HEK293T (cell line): ENCODE measurements around the gene ERC2.

ENCODE experiments used
- CTCF ChIA-PET: fragments of 350-600 bp; formaldehyde crosslinking; extraction: SDS; loops from one replicate; lab custom pipeline; 2021; ENCODE audit warnings: antibody characterized with exemption, inconsistent platforms; lab: Yijun Ruan, JAX
- POLR2A ChIA-PET: fragments of 350-600 bp; formaldehyde crosslinking; extraction: SDS; loops from one replicate; lab custom pipeline; 2020; ENCODE audit warnings: antibody characterized with exemption, inconsistent platforms; lab: Yijun Ruan, JAX
- DNase-seq: peaks from one replicate; pipeline ENCODE4 v3.0.0; 2012; ENCODE audit warnings: mixed read lengths; ENCODE audit errors: extremely low spot score
- ARNT ChIP-seq: fragments of 450-650 bp; IDR thresholded peaks from 2 replicates; pipeline ENCODE4 v1.6.1; 2017; ENCODE audit warnings: mild to moderate bottlenecking
- BHLHE40 ChIP-seq: fragments of 450-650 bp; IDR thresholded peaks from 2 replicates; pipeline ENCODE4 v1.6.1; 2016; ENCODE audit warnings: mild to moderate bottlenecking, moderate library complexity, borderline replicate concordance
- CTBP1 ChIP-seq: fragments of 450-650 bp; IDR thresholded peaks from 2 replicates; pipeline ENCODE4 v1.6.1; 2016; ENCODE audit warnings: borderline replicate concordance
- ELF4 ChIP-seq: fragments of 450-650 bp; IDR thresholded peaks from 2 replicates; pipeline ENCODE4 v1.6.1; 2017; ENCODE audit warnings: antibody characterized with exemption
- FOXA1 ChIP-seq: fragments of 450-650 bp; IDR thresholded peaks from 2 replicates; pipeline ENCODE4 v1.6.1; 2016; ENCODE audit warnings: mild to moderate bottlenecking
- FOXK2 ChIP-seq: fragments of 450-650 bp; IDR thresholded peaks from 2 replicates; pipeline ENCODE4 v1.6.1; 2016; ENCODE audit warnings: mild to moderate bottlenecking
- FOXM1 ChIP-seq: fragments of 450-650 bp; IDR thresholded peaks from 2 replicates; pipeline ENCODE4 v1.6.1; 2017; ENCODE audit warnings: mild to moderate bottlenecking, borderline replicate concordance
- HDGF ChIP-seq: fragments of 450-650 bp; IDR thresholded peaks from 2 replicates; pipeline ENCODE4 v1.6.1; 2017; ENCODE audit warnings: antibody characterized with exemption, borderline replicate concordance
- L3MBTL2 ChIP-seq: fragments of 450-650 bp; conservative IDR thresholded peaks from 2 replicates; pipeline ENCODE4 v1.6.1; 2016; ENCODE audit warnings: mild to moderate bottlenecking
- LEF1 ChIP-seq: fragments of 450-650 bp; IDR thresholded peaks from 2 replicates; pipeline ENCODE4 v1.6.1; 2017; ENCODE audit warnings: mild to moderate bottlenecking, borderline replicate concordance
- NFRKB ChIP-seq: fragments of 450-650 bp; IDR thresholded peaks from 2 replicates; pipeline ENCODE4 v1.6.1; 2016; ENCODE audit warnings: mild to moderate bottlenecking, moderate library complexity
- SP1 ChIP-seq: fragments of 450-650 bp; IDR thresholded peaks from 2 replicates; pipeline ENCODE4 v1.6.1; 2017
- SUZ12 ChIP-seq: fragments of 450-650 bp; IDR thresholded peaks from 2 replicates; pipeline ENCODE4 v1.6.1; 2016; ENCODE audit warnings: mild to moderate bottlenecking
- TARDBP ChIP-seq: fragments of 450-650 bp; IDR thresholded peaks from 2 replicates; pipeline ENCODE4 v1.6.1; 2016
- ZNF384 ChIP-seq: fragments of 450-650 bp; IDR thresholded peaks from 2 replicates; pipeline ENCODE4 v1.6.1; 2016
- TF ChIP-seq, protein P1 (sequence below): fragments of 450-650 bp; IDR thresholded peaks from 2 replicates; pipeline ENCODE4 v1.6.1; 2016

Gene ERC2

DNA sequence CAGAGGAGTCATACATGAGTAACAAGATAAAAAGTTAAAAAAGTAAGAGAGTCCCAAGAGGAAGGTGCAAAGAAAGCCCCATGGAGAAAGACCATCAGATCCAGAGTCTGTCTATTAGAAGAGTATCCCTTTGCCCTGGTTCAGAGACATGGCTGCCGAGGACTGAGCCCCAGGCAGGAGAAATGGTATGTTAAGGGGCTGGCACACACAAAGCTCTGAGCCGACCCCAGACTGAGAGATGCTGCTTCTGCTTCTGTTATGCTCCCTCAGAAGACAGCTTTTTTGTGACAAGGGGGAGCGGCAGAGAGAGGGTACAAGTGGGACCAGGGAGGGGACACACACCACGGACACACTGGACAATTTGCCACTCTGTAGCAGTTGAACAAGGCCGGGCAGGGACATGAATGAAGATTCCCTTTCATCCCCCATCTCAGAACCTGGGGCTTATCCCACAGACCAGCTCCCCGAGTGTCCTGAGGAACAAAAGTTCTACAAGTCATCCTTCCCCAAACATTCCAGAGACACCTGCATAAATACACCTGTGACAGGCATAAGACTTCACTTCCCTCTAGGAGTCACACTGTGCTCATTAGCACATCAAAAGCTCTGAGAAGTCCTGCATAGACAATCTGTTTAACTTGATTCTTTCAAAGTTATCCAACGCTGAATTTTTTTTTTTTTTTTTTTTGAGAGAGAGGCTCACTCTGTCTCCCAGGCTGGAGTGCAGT is 819.5 kb downstream of the ERC2 start:
- no peak for DNase-seq
- ChIA-PET POLR2A (no interaction called here), CTCF (no interaction called here)
- TF ChIP-seq FOXM1: no peak
- no peak for TF ChIP-seq ZNF384
- no peak for TF ChIP-seq ARNT
- no peak for TF ChIP-seq FOXA1
- no peak for TF ChIP-seq TARDBP
- TF ChIP-seq ELF4: no peak
- TF ChIP-seq, protein P1, sequence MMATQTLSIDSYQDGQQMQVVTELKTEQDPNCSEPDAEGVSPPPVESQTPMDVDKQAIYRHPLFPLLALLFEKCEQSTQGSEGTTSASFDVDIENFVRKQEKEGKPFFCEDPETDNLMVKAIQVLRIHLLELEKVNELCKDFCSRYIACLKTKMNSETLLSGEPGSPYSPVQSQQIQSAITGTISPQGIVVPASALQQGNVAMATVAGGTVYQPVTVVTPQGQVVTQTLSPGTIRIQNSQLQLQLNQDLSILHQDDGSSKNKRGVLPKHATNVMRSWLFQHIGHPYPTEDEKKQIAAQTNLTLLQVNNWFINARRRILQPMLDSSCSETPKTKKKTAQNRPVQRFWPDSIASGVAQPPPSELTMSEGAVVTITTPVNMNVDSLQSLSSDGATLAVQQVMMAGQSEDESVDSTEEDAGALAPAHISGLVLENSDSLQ: no peak
- TF ChIP-seq SP1: no peak
- no peak for TF ChIP-seq HDGF
- no peak for TF ChIP-seq NFRKB
- TF ChIP-seq SUZ12: no peak
- no peak for TF ChIP-seq L3MBTL2
- TF ChIP-seq CTBP1: no peak
- TF ChIP-seq FOXK2: no peak
- TF ChIP-seq LEF1: no peak
- TF ChIP-seq BHLHE40: no peak

DNA sequence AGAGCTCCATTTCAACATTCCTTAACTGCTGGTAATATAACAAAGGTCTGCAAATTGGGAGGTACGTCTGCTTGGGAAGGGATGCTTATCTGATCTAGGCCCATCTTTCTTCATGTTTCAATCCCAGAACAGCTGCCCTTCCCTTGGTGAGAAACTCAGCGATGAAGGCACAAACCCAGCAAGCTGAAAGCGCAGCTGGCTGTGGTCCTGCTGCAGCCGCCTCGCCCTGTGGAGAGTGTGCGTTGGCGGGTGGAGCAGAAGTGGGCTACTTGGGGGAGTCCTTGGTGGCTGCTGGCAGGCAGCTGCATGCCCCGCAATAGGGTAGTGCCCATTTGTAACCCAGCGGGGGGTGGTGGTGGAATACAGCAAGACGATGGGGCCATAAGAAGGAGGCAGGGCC is 820.6 kb downstream of the ERC2 start:
- CTCF ChIA-PET: interaction anchor here (0.9 kb wide), 1 partner anchor 35 kb away, joined by 3 read pairs; no protein-coding TSS in a partner anchor

DNA sequence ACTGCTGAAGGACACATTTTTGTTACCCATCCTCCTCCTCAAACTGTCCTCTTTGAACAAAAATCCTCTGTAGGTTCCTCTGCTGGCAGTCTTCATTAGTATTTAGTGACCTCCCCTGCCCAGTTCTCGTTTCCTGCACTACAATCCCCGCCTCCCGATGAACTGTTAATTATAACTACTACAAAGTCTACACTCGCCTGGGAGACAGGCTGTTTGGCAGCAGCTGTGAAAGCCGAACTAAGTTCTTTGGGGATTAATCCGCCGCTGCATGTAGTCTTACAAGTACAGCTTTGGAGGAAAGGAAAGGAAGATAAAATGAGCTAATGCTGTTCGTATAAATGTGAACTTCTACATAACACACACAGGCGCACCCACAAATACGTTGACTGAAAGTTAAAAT is 821.2 kb downstream of the ERC2 start:
- POLR2A ChIA-PET: no interaction called here
- CTCF ChIA-PET: interaction anchor here (0.9 kb wide), 1 partner anchor 36 kb away, joined by 3 read pairs; no protein-coding TSS in a partner anchor
- TF ChIP-seq, protein P1: no peak
- TF ChIP-seq HDGF (no peak), FOXM1 (no peak), LEF1 (no peak), BHLHE40 (no peak), FOXA1 (no peak), ARNT (no peak)

More for the DNA sequence above, 820.6 kb downstream of the ERC2 start:
- DNase-seq: no peak
- POLR2A ChIA-PET: no interaction called here
- TF ChIP-seq ELF4 (no peak), HDGF (no peak), FOXM1 (no peak), CTBP1 (no peak), ZNF384 (no peak), SUZ12 (no peak), NFRKB (no peak), FOXK2 (no peak), LEF1 (no peak), L3MBTL2 (no peak), TARDBP (no peak), ARNT (no peak), FOXA1 (no peak), SP1 (no peak), BHLHE40 (no peak)
- TF ChIP-seq, protein P1: no peak

DNA sequence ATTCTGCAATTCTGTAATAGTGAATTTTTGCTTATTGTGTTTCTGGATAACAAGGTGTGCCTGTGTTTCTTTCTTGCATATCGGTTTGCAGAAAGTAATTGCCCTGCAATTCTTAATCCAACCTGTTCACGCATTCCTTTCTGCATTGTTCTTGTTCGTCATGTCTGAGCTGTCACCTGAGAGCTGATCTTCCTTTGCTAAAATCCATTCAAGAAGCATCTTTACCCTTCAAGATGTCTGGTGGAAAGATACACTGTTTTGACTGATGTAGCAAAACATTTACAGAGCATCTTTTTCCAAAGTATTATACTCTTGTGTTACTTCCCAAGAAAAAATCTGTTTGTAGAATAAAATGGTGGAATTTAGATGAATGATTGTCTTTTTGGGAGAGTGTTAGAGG is 822.1 kb downstream of the ERC2 start:
- CTCF ChIA-PET: no interaction called here
- TF ChIP-seq CTBP1 (no peak), LEF1 (no peak), FOXK2 (no peak), TARDBP (no peak), SP1 (no peak), NFRKB (no peak), FOXM1 (no peak), BHLHE40 (no peak)
- TF ChIP-seq, protein P1: no peak
- DNase-seq: no peak
- POLR2A ChIA-PET: no interaction called here

More for the DNA sequence above, 821.2 kb downstream of the ERC2 start:
- no peak for DNase-seq

DNA sequence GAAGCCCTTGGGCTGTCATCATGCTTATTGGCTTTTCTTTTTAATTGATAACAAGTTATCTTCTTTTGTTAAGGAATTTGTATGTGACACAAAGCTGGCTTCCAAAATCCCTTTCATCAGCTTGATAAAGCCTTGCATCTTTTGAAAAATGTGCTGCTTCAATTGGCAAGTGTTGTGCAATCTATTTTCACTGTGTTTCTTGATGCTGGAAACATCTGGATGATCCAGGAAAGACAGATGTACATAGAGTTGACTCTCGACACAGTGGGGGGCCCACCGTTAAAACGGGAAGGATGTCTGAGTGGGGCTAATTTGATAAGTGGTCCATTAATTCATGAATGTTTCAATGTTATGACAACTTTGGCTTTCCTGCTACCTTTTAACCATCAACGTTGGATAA is 822.8 kb downstream of the ERC2 start:
- TF ChIP-seq CTBP1: no peak
- no peak for TF ChIP-seq LEF1
- TF ChIP-seq FOXM1: no peak
- no peak for TF ChIP-seq L3MBTL2
- no peak for TF ChIP-seq HDGF
- no peak for TF ChIP-seq FOXA1
- TF ChIP-seq ELF4: no peak
- TF ChIP-seq BHLHE40: no peak
- ChIA-PET CTCF (no interaction called here), POLR2A (no interaction called here)
- no peak for DNase-seq
